ENCODE measurements around the gene PRKACB.

Gene PRKACB

DNA sequence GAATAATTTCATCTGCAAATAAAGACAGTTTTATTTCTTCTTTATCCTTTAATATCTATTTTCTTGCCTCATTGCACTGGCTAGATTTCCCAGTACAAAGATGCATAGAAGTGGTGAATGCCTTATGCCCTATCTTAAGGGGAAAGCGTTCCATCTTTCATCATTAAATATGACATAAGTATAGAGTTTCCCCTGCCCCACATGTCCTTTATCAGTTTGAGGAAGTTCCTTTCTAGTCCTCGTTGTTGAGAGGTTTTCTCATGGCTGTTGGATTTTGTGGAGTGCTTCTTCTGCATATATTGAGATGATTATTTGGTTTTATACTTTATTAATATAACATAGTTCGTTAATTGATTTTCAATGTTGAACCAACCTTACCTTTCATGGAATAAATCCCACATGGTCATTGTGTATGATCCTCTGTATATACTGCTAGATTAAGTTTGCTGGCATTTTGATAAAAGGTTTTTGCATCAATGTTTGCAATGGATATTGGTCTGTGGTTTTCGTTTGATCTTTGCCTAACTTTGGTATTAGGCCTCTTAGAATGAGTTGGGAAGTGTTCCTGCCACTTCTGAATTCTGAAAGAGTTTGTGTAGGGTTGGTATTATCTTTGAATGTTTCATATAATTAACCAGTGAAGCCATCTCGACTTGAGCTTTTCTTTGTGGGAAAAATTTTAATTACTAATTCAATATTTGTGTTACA, 15.6 kb downstream of the PRKACB start:
- no peak for DNase-seq

DNA sequence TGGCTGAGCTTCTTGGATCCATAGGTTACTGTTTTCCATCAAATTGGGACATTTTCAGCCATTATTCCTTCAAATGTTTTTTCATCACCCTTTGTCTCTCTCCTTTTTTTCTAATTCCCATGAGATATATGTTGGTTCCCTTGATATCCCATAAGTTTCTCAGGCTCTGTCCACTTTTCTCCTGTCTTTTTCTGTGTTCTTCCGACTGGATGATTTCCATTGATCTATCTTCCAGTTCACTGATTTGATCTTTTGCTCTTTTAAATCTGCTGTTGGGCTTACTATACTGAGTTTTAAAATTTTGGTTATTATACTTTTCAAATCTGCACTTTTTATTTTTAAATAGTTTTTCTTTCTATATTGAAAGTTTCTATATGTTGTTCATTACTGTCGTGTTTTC, 18.2 kb downstream of the PRKACB start:
- no peak for DNase-seq

DNA sequence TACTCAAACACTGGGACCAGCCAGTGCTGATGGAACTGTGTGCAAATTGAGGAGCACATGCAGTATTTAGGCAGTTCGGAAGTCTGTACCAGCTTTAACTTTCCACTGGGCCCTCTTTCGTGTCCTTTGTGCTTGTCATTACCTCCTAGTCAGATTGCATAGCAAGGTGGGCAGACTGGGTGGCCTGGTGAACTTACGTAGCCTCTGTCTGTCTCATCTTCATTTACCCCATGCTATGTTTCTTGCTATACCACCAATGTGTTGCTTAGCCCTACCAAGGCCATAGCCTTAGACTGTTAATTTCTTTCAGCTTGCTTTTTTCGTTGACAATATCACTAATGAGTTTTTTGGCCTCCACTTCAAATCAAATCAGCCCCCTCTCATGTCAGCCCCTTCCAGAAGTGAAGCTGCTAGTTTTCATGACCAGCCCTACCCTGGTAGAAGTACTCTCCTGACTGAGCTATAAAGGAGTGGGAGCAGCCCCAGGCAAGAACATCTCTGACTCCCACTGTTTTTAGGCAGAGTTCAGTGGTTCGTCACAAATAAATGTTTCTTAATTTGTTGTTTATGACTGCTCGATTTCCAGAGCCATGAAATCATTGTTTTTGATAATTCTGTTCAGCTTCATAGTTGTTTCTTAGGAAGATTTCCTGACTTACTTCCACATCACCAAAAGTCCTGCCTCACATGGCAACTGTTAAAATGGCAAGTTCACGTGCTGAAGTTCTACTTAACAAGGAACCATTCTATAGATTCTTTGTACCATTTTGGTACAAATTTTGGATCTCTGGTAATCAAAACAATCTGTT, 19.3 kb downstream of the PRKACB start:
- no peak for DNase-seq

DNA sequence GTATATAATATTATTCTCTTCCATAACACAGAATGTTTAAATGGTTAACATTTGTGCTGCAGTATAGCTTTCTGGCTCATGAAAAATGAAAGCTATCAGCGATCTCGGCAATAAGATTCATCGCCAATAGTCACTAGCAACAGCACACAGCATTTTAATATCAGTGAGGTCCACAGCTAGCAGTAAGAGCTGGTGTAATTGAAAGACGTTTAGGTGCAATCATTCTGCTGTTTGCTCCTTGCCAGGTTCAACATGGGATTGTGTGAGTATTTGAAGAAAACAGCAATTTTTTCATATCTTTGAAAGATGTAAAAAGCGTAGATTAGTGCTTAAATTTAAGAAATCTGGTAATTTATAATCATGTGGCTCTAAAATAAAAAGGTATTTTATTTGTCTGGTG, 20.1 kb downstream of the PRKACB start:
- DNase-seq: no peak

DNA sequence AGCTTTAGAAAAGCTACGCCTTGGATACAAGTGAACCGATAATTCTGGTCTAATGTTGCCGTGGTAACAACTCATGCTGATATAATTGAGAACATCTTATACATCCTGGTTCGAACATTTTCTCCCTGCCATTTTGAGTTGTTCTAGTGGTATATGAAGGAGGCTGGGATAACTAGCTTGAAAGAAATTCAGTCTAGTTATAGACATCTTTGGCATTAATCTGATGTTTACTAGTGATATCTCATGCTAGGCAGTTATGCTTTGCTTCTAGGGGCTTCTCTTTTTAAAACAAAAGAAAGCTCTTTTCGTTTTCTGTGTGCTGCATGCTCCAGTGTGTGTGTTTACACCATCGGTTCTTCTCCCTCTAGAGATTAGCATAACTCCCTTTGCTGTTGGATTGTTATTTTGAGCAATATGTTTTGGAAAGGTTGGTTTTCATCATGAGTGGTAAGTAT, 20.5 kb downstream of the PRKACB start:
- DNase-seq: no peak

DNA sequence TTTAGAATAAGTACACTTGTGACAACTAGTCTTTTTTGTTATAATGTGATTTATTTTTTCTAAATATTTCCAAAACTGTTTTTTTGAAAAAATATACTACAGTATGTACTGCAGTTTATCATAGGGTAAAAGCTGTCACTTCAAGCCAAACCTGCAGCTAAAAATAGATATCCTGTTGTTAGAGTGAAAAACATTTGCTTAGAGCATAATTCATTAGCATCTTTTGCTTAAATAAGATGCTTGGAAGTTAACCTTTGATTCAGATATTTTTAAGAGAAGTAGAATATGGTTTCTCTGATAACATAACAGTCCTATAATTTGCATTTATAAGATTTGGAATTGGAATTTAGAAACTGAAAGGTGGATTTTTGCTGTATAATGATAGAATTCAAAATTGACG, 21.5 kb downstream of the PRKACB start:
- DNase-seq: no peak

DNA sequence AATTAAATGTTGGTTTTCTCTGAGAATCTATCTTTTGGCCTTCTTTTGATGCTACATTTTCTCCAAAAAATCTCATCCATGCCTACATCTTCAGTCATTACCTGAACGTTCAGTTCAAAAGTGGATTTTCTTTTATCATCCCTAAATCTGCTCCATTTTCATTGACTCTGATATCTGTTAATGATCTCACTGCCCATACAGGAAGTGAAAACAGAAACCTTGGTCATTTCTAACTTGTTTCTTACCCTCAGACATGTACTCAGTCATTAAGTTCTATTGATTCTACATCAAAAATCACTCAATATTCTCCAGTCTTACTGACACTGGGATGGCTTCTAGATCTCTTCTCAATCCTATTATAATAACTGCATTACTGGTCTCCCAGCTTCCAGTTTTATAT, 22.7 kb downstream of the PRKACB start:
- DNase-seq: no peak

DNA sequence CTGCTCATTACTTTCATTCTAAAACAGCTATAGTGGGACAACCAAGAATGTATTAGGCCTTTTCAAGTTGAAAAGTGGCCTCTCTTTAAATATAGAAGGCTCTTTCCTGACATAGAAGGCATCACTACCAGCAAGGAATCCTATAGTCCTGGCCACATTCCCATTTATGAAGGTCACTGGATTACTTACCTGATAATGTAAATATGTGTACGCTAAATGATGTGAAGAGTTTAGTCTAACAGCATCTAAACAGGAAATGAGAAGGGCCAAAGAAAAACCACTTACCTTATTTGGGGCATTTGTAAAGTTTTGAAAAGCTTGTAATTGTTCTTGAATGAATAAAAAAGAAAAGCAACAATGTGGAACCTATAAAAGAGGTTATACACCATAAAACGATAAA, 24.7 kb downstream of the PRKACB start:
- DNase-seq: no peak

DNA sequence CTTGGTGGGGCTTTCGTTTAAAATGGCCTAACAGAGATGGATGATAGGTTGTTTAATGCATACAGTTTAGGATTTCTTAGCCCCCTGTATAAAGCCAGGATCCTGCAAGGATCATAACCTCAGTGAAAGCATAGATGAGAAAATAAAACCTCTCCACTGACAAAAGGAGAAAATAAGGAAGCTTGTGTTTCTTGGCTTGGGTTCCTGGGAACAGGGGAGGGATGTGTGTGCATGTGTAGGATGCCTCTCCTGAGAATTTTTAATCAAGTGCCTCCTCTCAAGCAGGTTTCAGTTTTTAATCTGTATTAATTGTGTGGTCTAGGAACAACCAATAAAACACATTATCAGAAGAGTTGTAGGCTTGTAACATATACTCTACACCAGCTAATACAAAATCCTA, 26.1 kb downstream of the PRKACB start:
- no peak for DNase-seq

DNA sequence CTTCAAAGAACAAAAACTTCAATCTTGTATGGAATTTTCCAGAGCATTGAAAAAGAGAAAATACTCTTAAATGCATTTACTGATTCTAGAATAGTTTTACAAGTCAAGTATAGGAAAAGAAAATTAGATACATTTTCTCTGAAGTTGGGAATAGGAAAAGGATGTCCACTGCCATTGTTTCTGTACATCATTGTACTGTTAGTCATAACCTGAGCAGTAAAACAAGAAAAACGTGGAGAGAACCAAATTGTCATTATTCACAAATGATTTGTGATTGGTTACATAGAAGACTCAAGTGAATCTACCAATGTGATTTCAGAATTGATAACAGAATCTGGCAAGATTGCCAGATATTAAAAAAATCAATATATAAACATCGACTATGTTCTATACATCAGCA, 27.4 kb downstream of the PRKACB start:
- no peak for DNase-seq

DNA sequence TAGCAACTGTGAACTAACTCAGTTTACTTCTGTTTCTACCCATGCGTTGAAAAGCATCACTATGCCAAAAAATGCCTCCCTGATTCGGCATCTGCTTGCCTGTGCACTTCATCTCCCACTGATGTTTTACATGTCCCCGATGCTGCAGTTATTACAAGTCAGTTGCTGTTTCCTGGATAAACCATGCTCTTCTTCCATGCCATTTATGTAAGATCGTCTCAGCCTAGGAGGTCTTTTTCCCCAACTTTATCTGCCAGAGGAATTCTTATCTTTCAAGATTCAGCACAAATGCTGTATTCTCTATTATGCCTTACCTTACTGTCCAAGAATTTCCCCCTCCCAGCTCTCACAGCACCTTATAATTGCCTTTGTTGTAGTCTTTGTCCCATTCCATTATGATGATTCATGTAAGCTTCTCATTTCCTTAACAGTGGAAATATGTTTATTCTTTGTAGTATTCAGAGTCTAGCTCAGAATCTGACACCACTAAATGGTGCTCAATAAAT, 30.0 kb downstream of the PRKACB start:
- no peak for DNase-seq

DNA sequence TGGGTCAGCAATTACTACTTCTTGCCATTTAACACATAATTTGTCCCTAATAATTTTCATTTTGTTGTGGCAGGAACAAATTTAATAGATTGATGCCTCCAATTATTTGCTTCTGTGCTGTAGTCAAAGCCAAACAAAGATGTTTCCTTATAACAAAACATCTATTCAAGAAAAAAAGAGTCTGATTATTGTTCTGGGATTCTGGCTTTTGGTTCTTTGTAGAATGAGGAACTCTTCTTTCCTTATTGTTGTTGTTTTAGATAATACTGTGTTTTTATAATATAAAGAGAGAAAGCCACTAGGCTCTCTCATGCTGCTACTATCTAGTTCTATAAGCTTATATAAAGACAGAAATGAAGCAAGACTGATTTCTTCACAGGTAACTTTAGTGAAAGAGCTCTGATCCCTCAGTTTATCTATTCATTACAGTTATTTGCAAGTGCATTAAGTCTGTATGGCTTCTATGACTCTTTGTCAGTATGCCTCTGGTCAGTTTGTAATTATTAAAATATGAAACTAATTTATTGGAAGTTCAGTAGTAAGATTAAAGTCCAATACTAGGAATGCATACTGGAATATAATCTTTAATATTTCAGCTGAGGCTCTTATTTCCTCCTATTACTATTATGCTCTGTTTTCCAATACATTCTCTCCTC, 37.4 kb downstream of the PRKACB start:
- DNase-seq: no peak

DNA sequence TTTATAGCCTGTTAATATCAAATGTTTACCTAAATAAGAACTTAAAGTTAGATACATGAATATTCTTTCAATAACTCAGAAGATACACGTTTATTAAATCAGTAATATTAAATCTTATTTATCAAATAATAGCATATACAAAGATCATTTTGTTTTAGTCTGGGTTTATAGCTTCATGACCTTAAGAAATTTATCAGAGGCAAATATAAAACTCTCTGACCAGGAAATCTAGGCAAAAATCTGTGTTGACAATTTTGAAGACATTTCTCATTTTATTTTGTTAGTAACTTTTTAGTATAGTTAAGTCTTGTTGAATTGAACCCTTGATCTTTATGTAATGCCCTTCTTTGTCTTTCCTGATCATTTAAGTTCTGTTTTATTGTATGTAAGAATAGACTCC, 46.4 kb downstream of the PRKACB start:
- no peak for DNase-seq

DNA sequence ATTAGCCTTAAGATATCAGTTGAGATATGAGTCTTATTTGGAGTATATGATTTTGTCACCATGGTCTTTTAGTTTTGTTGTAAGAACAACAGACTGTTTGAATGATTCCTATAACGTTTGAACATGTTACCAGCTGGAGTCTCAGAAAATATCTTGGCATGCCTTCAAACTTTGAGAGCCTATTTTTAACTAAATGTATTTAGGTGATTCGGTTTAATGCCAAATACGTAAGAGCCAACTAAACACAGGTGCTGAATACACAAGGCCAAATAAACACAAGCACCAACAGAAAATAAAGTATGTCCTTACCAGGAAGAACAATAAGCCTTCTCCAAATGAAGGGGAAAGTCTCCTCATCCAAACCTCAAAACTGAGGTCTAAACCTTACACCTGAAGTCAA, 48.6 kb downstream of the PRKACB start:
- DNase-seq: no peak

DNA sequence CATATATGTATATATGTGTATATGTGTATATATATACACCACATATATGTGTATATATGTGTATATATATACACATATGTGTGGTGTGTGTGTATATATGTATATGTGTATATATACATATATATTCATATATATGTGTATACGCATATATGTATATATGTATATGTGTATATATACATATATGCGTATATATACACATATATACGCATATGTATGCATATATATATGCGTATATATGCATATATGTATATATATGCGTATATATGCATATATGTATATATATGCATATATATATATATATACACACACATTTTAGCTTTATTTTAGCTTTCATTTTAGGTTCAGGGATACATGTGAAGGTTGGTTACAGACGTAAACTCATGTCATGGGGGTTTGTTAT, 54.8 kb downstream of the PRKACB start:
- DNase-seq: no peak

DNA sequence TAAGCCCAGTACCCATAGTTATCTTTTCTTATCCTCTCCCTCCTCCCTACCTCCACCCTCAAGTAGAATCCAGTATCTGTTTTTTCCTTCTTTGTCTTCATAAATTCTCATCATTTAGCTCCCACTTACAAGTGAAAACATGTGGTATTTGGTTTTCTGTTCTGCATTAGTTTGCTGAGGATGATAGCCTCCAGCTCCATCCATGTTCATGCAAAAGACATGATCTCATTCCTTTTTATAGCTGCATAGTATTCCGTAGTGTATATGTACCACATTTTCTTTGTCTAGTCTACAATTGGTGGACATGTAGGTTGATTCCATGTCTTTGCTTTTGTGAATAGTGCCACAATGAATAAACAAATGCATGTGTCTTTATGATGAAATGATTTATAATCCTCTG, 55.2 kb downstream of the PRKACB start:
- no peak for DNase-seq

DNA sequence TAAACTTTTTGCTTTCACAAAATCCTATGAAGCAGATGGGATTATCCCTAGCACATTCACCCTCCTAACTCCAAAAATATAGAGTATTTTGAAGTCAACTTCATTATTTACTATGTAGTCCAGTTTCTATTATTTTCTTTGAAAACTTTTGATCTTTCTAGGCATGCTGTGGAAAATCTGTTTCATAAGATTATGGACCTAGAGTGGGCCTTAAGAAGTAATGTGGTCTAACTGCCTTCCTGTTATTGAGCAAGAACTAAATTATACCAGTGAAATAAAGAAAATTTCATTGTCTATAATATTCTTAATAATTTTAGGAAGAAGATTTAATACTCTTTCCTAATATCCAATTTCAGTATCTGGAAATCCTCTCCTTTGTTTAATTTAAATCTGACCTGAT, 58.1 kb downstream of the PRKACB start:
- no peak for DNase-seq

DNA sequence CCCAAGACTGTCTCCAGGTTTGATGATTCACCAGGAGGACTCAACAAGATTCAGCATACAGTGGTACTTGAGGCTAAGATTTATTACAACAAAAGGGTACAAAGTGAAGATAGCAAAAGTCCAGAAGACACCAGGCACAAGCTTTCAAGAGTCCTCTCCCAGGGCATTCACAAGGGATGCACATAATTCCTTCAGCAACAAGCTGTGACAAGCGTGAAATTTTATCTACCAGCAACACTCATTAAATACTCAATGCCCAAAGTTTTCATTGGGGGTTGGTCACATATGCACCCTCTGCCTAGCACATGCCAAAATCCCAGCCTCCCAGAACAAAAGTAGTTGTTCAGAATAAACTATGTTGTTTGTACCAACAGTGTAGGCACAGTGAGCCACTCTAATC, 62.3 kb downstream of the PRKACB start:
- DNase-seq: no peak

DNA sequence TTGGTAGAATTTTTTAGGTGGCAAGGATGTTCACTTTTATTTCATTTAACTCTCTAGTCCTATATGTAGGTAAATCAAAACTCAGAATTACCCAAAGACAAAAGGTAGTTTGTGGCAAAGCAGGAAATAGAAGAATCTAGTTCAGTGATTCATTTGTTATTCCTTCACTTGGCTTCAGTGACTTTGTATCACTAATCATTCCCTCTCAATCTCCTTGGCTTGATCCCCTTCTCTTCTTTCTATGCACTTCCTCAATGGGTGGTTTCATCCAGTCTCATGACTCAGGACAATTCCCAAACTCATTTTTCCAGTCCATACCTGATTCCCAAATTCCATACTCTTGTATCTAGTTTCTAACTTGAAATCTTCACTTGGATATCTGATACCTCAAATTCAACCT, 64.9 kb downstream of the PRKACB start:
- DNase-seq: no peak

DNA sequence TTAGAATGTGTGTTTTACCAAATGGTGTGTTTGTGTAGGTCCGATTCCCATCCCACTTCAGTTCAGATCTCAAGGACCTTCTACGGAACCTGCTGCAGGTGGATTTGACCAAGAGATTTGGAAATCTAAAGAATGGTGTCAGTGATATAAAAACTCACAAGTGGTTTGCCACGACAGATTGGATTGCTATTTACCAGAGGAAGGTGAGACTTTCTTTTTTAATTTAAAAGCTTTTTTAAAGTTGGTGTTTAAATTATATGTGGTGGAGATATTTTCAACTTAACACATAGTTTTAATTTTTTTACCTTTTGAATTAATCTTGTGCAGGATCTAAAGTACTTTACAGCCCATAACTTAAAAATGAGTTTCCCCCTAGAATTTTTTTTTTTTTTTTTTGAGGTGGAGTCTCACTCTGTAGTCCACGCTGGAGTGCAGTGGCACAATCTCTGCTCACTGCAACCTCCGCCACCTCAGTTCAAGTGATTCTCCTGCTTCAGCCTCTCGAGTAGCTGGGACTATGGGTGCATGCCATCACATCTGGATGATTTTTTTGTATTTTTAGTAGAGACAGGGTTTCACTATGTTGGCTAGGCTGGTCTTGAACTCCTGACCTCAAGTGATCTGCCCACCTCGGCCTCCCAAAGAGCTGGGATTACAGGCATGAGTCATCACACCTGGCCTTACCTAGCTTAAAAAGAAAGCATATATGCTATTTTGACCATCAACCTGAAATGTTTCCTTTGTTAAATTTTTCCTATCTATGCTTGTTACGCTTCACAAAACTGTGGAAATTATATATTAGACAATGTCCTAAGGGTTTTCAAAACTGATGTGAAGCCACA, 70.3 kb downstream of the PRKACB start:
- DNase-seq: no peak

DNA sequence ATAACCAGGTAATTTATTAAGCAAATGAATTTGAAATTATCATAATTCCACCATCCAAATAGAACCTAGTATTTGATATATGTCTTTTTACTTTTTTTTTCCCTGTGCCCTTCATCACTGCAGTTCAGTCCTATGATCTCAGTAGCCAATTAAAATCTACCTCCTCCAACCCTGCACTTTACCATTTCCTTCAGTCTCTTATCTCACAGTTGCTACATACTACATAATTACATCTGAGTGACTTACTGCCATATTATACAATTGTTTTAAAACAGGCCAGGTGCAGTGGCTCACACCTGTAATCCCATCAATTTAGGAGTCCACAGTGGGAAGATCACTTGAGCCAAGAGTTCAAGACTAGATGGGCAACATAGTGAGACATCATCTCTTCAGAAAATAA, 73.2 kb downstream of the PRKACB start:
- DNase-seq: no peak

DNA sequence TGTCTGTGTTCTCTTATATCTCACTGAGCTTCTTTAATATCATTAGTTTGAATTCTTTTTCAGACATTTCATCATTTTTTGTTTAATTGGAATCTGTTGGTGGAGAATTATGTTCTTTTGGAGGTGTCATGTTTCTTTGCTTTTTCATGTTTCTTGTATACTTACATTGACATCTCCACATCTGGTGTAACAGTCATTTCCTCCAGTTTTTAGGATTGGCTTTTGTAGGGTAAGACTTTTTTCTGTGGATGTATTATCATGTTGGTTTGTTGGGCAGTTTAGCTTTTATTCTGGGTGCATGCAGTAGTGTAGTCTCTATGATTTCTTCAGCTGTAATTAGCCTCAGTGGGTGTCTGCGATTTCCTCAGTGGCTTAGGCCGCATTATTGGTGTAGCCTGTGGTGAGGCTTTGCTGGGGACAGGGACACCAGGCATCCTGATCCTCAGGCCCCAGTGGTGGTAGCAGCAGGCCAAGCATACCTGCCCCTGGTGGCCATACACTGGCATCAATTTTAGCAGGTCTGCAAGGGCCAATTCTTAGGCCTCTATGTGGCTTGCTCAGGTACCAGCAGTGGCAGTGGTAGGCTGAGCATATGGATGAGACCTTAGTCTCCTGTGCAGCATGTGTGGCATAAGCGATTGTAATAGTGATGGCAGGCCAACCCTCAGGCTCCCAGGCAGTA, 79.8 kb downstream of the PRKACB start:
- no peak for DNase-seq

All from CD4-positive, alpha-beta T cell treated with Interleukin-17A for 1 hour (primary cell).